GM18505 (cell line): ENCODE data around the gene HOXB3.
A peak's percentile ranks its signal among the peaks of the same experiment; 100 is the strongest.

Experiments
- ATAC-seq: cut with Tn5 transposase; IDR thresholded peaks from one replicate; pipeline ENCODE4 v1.9.1; 2021; ENCODE audit not compliant: unreplicated experiment
- POLR2A ChIP-seq: IDR thresholded peaks from 4 replicates; pipeline ENCODE4 v1.6.1; 2011; ENCODE audit warnings: borderline replicate concordance; ENCODE audit not compliant: insufficient read depth, insufficient read length; ENCODE audit errors: extremely low read depth

The HOXB3 gene

DNA sequence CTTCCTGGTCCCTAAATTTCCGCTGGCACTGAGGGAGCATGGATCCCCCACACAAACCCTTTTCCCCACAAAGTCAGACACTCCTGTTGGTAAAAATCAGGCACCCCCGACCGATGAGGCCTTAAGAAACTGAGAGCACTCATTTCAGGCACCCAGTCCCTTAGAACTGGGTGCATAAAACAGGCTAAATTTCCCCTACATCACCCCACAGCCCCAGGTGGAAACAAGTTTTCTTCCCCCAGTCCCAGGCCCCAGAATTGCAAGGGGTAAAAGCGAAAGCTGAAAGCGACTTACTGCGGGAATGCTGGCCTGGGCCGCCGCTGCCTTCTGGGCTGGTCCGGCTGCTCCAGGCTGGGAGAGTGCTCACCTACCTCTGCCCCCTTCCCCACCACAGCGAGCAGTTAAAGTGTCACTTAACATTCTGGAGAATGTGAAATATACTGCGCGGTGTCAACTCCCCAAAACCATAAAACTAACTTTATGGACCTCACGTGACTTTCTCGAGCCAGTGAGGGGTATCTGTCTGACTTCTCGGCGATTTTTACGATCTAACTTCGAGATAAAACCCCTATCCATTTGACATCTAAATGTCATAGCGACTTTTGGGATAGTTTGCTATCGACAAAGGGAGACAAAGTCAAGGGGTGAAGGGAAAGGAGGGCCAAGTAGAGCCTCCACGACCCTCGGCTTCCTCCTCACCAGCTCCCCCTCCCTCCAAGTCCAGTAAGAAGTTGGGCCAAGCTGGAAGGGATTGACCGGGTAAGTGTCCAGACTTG is at the start of gene HOXB3:
Gene HOXB3 (minus strand): TSS at position 411 of the 776 bp plus-strand sequence. CDS start 37,767 bp downstream, outside the sequence.
- no peak for TF ChIP-seq POLR2A
- ATAC-seq, result no peak

DNA sequence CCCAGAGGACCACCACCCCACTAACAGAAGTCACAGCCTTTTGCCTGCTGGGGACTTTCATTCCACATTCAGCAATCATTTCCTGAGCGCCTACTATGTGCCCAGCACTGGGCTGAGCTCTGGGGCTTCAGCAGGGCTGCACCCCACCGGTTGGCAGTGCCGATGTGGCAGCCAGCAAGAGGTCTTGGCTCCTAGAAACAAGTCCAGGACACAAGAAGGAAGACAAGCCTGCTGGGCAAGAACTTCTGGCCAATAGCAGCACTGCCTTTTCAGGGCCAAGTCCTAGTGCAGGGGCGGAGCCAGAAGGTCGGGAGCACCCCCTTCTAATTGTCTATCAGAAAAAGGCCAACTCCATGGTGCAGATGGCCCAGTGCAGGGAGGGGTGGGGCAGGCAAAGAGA is 49.1 kb upstream of the HOXB3 start:
- no peak for ATAC-seq
- TF ChIP-seq POLR2A, result no peak

DNA sequence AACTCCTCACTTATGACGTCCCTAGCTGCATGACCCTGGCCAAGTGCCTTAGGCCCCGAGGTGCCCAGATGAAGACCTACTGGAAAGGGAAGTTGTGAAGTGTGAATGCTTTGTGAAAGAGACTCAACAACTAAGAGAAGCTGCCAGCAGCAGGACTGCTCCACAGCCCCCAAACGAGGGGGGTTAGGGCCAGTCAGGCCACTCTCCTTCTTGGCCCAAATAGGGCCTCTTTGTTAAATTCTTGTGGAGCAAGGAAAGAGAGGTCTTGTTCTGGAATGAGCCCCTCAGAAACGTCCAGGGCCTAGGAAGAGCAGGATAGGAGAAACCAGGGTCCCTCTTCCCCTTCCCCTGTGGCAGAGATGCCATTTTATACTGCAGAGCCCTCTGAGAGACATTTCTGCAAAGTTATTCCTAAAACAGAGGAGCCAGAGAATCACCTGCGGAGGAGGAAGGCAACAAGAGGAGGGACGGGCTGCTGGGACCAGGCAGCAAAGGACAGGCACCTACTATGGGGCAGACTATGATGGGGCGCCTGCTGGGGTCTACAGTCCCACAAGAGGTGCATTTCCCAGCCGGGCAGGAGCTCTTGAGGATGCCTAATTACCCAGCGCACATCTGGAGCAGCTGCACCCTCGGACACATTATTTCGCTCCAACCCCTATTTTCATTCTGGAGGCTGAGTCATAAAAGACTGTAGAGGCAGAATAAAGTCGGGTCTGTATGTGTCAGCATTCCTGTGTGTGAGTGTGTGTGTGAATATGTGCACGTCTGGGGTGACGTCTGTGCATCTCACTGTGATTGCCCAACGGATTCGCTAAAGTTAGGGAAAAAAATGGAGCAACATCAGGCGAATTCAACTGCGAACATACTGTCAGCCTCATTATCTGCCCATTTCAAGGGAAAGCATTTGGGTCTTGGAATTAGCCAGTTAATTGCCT is 47.6 kb upstream of the HOXB3 start:
- no peak for ATAC-seq
- no peak for TF ChIP-seq POLR2A

DNA sequence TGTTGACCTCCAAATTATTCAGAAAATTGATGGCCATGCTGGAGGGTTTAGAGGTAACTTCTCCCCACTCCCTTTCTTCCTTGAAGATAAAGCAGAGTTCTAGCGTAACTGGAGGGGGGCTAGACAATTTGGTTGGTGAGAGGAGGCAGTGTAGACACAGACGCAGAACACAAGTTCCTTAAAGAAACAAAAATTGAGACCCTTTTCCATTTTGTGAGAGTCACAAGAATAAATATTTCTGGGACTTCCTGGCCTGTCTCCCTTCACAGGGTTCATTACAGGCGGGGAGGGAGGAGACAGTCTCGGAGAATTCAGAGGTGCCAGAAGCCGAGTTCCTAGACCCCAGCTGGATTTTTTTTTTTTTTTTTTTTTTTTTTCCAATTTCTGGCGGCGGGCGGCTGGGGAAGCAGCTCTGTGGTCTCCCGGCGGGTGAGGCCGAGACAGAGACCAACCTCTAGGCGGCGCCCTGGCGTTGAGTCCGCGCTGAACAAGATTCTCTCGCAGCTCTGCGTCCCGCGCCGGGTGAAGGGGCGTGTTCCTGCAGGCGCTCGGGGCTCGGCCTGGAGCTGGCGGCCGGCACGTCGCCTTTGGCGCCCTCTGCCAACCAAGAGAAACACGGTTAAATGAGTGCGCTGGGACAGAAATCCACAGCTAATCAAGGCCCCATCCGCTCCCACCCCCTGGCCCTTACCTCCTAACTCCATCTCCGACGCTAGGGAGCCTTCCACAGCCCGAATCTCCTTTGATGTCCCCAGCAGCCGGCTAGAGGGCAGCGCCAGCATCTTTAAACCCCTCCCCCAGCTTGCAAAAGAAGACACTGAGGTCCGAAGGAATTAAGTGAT is 46.4 kb upstream of the HOXB3 start:
- peak; percentile 62 for ATAC-seq
- TF ChIP-seq POLR2A, result no peak

DNA sequence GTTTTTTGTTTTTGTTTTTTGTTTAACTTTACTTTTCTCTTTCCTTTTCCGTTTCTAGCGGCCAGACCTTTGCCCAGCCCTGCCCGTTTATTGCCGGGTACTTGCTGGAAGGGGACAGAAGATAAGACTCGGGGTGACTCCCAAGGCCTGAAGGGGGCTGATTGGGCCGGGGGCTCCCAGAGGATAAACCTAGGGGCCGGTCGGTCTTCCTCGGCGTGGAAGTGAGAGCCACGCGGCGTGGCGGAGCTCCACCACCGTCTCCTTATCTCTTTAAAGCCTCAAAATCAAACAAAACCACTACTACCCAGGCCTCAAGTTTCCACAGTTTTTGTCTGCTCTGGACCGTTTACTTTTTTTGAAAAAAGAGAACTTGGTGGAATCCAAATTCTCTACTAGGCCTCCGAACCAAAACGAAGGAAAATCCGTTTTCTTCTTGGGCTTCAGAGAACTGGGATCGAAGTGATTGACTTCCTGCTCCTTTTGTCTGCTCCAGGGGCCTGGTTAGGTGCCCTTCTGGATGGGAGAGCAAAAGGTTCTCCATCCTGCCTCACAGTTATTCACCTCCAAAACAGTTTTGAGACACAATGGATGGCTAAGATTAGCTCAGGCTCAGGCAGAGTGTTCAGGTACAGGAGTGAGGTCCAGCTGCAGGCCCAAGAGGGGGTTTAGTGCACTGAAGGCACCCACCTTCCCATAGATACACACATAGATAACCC is 44.6 kb upstream of the HOXB3 start:
- no peak for TF ChIP-seq POLR2A
- no peak for ATAC-seq

- no peak for TF ChIP-seq POLR2A
- no peak for ATAC-seq
Observed at GRCh38 chr17:48633266-48633677, 43.2 kb upstream of the HOXB3 start.

- no peak for ATAC-seq
- TF ChIP-seq POLR2A, result no peak
Observed at GRCh38 chr17:48632579-48633265, 42.7 kb upstream of the HOXB3 start.

DNA sequence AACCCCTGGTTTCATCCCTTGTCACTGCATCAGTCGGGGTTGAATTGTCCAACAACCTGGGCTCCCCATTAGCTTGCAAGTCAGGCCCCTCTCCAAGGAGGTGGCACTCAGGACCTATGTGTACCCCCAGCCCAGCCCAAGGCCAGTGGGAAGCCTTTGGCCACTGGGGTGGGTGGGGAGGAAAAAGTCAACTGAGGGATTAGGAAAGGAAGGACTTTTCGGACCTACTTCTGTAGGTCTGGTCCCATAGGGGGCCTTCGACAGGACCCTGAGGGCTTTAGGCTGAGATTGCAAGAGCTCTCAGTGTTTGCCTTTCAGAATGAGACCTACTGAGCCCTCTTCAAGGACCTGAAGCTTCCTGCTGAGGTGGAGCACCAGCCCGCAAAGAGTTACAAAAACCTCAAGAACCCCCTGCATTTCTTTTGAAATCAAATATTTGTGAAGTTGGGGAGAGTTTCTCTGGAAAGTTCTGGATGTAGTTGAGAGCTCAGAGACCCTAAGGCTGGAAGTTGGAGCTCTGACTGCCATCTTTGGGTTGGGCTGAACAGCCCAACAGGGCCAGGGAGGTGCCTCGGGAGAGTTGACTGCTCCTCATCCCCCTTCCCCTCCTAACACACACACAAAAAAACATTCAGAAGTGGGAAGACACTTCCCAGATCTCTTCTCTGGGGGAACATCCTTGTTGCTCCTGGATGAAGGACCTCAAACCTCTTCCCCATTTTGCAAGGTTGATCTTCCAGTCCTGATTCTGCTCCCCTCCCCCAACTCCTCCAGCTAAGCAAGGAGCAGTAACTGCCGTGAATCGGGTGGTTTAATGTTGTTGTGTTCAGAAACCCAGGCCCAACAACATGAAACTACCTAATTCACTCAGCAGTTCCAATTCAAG is 41.9 kb upstream of the HOXB3 start:
- ATAC-seq, result no peak
- TF ChIP-seq POLR2A, result no peak

- no peak for TF ChIP-seq POLR2A
- no peak for ATAC-seq
Observed at GRCh38 chr17:48630925-48631692, 41.1 kb upstream of the HOXB3 start.
